HepG2 (cell line): ENCODE results near the gene CD164L2. TPM values are rescaled to one million over a fixed set of nuclear protein-coding genes. Genes with fewer than 3 reads are reported as not detected.

ENCODE experiments used
- ATAC-seq: fragments of 200-7000 bp; cut with Tn5 transposase; 3 replicates; pipeline ENCODE4 v1.9.1; 2020; ENCODE audit warnings: mild to moderate bottlenecking, moderate library complexity
- BruUV-seq: library from RNA; stranded (reverse); fragments of 400-500 nt; replicated peaks from 2 replicates; lab custom pipeline; 2021; lab: Mats Ljungman, UMichigan
- CTCF ChIA-PET: fragments of 300-600 bp; formaldehyde crosslinking; extraction: SDS; loops from one replicate; lab custom pipeline; 2021; ENCODE audit warnings: low total read pairs, inconsistent platforms, low intra/inter-chr PET ratio; lab: Yijun Ruan, JAX
- POLR2A ChIA-PET: fragments of 350-600 bp; sonication (Branson Sonifier 250); formaldehyde crosslinking; loops from one replicate; lab custom pipeline; 2020; ENCODE audit warnings: antibody characterized with exemption, inconsistent platforms; lab: Yijun Ruan, JAX
- DNase-seq: peaks from one replicate; pipeline ENCODE4 v3.0.0-alpha.2; 2015; ENCODE audit warnings: low spot score
- FAIRE-seq: peaks from 3 replicates; lab custom pipeline; 2011; peaks lifted over from hg19 to GRCh38; lab: Jason Lieb, UNC
- H2AFZ ChIP-seq: one replicate; pipeline ENCODE4 v1.6.1; 2011; ENCODE audit warnings: low read length, inconsistent platforms
- H3K27ac ChIP-seq: fragments of 300-600 bp; 3 replicates; pipeline ENCODE4 v1.8.0; 2011; ENCODE audit warnings: mixed run types, mild to moderate bottlenecking, mixed read lengths, low read length, inconsistent platforms; ENCODE audit not compliant: insufficient read depth; ENCODE audit errors: extremely low read length
- H3K27me3 ChIP-seq, 2 experiments: fragments of 200-600 bp in 1 of 2; 2 replicates in 1 of 2; 3 replicates in 1 of 2; pipeline versions ENCODE4 v1.6.0 to v1.8.0; 2011; ENCODE audit warnings: low read length in 2 of 2, mild to moderate bottlenecking in 2 of 2, moderate library complexity in 2 of 2, inconsistent platforms in 1 of 2; ENCODE audit not compliant: insufficient read depth in 2 of 2, control insufficient read depth in 1 of 2
- H3K36me3 ChIP-seq, 2 experiments: fragments of 200-600 bp in 1 of 2; replicated peaks in 1 of 2; 2 replicates in 1 of 2; 3 replicates in 1 of 2; pipeline versions ENCODE4 v1.5.1 to v1.8.0; 2011; ENCODE audit warnings: low read length in 2 of 2, inconsistent platforms in 1 of 2; ENCODE audit not compliant: insufficient read depth in 2 of 2, control insufficient read depth in 1 of 2
- H3K4me1 ChIP-seq: 2 replicates; pipeline ENCODE4 v1.5.1; 2012; ENCODE audit warnings: low read length, inconsistent platforms; ENCODE audit not compliant: insufficient read depth
- H3K4me2 ChIP-seq: 2 replicates; pipeline ENCODE4 v1.6.0; 2011; ENCODE audit warnings: low read depth, low read length, inconsistent platforms
- H3K4me3 ChIP-seq, 3 experiments: fragments of 200-600 bp in 1 of 3; sonication (generic), shearing (Covaris generic) in 1 of 3; replicated peaks in 1 of 3; 2 replicates each; pipeline ENCODE4 v1.5.1; 2011 to 2016; ENCODE audit warnings: low read length in 3 of 3, inconsistent platforms in 2 of 3, low read depth in 2 of 3, mild to moderate bottlenecking in 2 of 3, control low read depth in 1 of 3, mixed read lengths in 1 of 3; ENCODE audit not compliant: insufficient read depth in 1 of 3
- H3K79me2 ChIP-seq: one replicate; pipeline ENCODE4 v1.6.1; 2011; ENCODE audit warnings: low read length, inconsistent platforms; ENCODE audit not compliant: insufficient read depth
- H3K9ac ChIP-seq: 2 replicates; pipeline ENCODE4 v1.6.0; 2011; ENCODE audit warnings: mild to moderate bottlenecking, low read depth, low read length, inconsistent platforms; ENCODE audit not compliant: insufficient read depth
- H3K9me3 ChIP-seq: 2 replicates; pipeline ENCODE4 v1.5.1; 2012; ENCODE audit warnings: mild to moderate bottlenecking, low read length
- H4K20me1 ChIP-seq: 2 replicates; pipeline ENCODE4 v1.6.0; 2011; ENCODE audit warnings: inconsistent platforms, mild to moderate bottlenecking, low read length, moderate library complexity; ENCODE audit not compliant: insufficient read depth
- ATF2 ChIP-seq: sonication (generic); formaldehyde crosslinking; IDR thresholded peaks from 2 replicates; pipeline ENCODE4 v1.4.0; 2020; ENCODE audit warnings: missing genetic modification reagents
- BCLAF1 ChIP-seq: fragments of 450-650 bp; IDR thresholded peaks from 2 replicates; pipeline ENCODE4 v1.6.1; 2017; ENCODE audit warnings: mild to moderate bottlenecking
- HNF1A ChIP-seq, 2 experiments: sonication (generic) in 1 of 2; formaldehyde crosslinking in 1 of 2; IDR thresholded peaks; 2 replicates each; pipeline versions ENCODE4 v1.4.0 to v1.6.1; 2016 to 2020; ENCODE audit warnings: borderline replicate concordance in 1 of 2, low read depth in 1 of 2, mild to moderate bottlenecking in 1 of 2, missing genetic modification reagents in 1 of 2
- RARG ChIP-seq: sonication (generic); formaldehyde crosslinking; IDR thresholded peaks from 2 replicates; pipeline ENCODE4 v1.4.0; 2020; ENCODE audit warnings: low read depth, mild to moderate bottlenecking, missing genetic modification reagents
- RFX1 ChIP-seq: fragments of 450-650 bp; IDR thresholded peaks from 2 replicates; pipeline ENCODE4 v1.6.1; 2017
- TCF7L2 ChIP-seq: IDR thresholded peaks from 2 replicates; pipeline ENCODE4 v1.6.1; 2011; ENCODE audit warnings: mild to moderate bottlenecking, low read depth, low read length, moderate library complexity
- TFE3 ChIP-seq: IDR thresholded peaks from 2 replicates; pipeline ENCODE4 v1.6.1; 2016
- ZNF224 ChIP-seq: sonication (generic); formaldehyde crosslinking; IDR thresholded peaks from 2 replicates; pipeline ENCODE4 v1.5.0; 2020; ENCODE audit warnings: mild to moderate bottlenecking, missing genetic modification reagents
- ZNF276 ChIP-seq: sonication (generic); formaldehyde crosslinking; IDR thresholded peaks from 2 replicates; pipeline ENCODE4 v1.4.0; 2020; ENCODE audit warnings: mild to moderate bottlenecking, low read depth, missing genetic modification reagents
- ZNF460 ChIP-seq: sonication (generic); formaldehyde crosslinking; IDR thresholded peaks from 2 replicates; pipeline ENCODE4 v1.5.1; 2020; ENCODE audit warnings: missing genetic modification reagents, mild to moderate bottlenecking, borderline replicate concordance
- ZNF629 ChIP-seq: sonication (generic); formaldehyde crosslinking; conservative IDR thresholded peaks from 2 replicates; pipeline ENCODE4 v1.5.0; 2020; ENCODE audit warnings: missing genetic modification reagents
- ZSCAN21 ChIP-seq: sonication (generic); formaldehyde crosslinking; IDR thresholded peaks from 2 replicates; pipeline ENCODE4 v1.8.0; 2022; ENCODE audit warnings: mild to moderate bottlenecking, missing genetic modification reagents, moderate library complexity, borderline replicate concordance
- WGBS: methylation state at CpG from one replicate; pipeline ENCODE4 v1.1.6; 2017; ENCODE audit warnings: low lambda C conversion rate; 5-methylcytosine and 5-hydroxymethylcytosine counted together
- in situ Hi-C: cut with HindIII; loops from 2 replicates; pipeline ENCODE4 v1.10.0; 2017; ENCODE audit warnings: low pct_unique_long_range_greater_than_20kb; ENCODE audit not compliant: extremely low pct_ligation_motif_present
- intact Hi-C: fragments of 100-400 bp; cut with micrococcal nuclease; formaldehyde crosslinking; loops from one replicate; pipeline ENCODE4 v1.10.0; 2022; ENCODE audit not compliant: unreplicated experiment
- polyA plus RNA-seq, 8 experiments: library from polyadenylated mRNA; depleted of rRNA in 3 of 8; stranded (reverse) in 7 of 8; unstranded in 1 of 8; fragments of >200 nt; fragmentation: Illumina TruSeq in 4 of 8; extraction: Trizol in 4 of 8; gene quantifications; 2 replicates each; pipeline versions ENCODE4 v1.2.1 to v1.2.3, GENCODE V29; 2011 to 2016; ENCODE audit warnings: low read depth in 4 of 8, missing spikeins in 1 of 8, mixed read lengths in 1 of 8; ENCODE audit not compliant: insufficient read depth in 1 of 8
- total RNA-seq, 5 experiments: library from RNA; depleted of rRNA; stranded (reverse); fragments of >200 nt; fragmentation: Illumina TruSeq; extraction: Trizol; gene quantifications; 2 replicates each; pipeline ENCODE4 v1.2.3, GENCODE V29; 2016; ENCODE audit warnings: low read depth in 1 of 5

CD164L2 gene
- total and polyA plus RNA-seq, 2 of the 13 experiments (the other 11 are each of a cell fraction or from before 2014, with no cell fraction given) = not detected

GRCh38 chr1:27394282-27394658 is 11.1 kb upstream of the CD164L2 start:
- H3K9me3 ChIP-seq = no peaks in the 10 kb centered on the region
- in situ Hi-C loops = loop anchor here (5.0 kb wide), 4 partner anchors 37 to 282 kb away; no protein-coding TSS in a partner anchor
- H3K79me2 ChIP-seq = no peaks in the 10 kb centered on the region
- ATAC-seq (no peak), FAIRE-seq (no peak), DNase-seq (no peak)
- no peaks in the 10 kb centered on the region for H4K20me1 ChIP-seq
- intact Hi-C loops = loop anchor here (10.0 kb wide), 1 partner anchor 271 kb away; no protein-coding TSS in a partner anchor
- no peak overlapping the region for H3K9ac ChIP-seq
- 95% methylated on average over 8 of the region's 9 CpGs for WGBS
- no peak overlapping the region for H3K27ac ChIP-seq
- no peaks in the 10 kb centered on the region for H3K36me3 ChIP-seq
- peaks cover 28% of the 10 kb centered on the region for H3K4me1 ChIP-seq
- ChIA-PET POLR2A (interaction anchor here (1.8 kb wide), 1 partner anchor 213 kb away, joined by 6 read pairs; no protein-coding TSS in a partner anchor), CTCF (interaction anchor here (1.5 to 2.4 kb wide), 2 partner anchors 37 to 94 kb away, joined by 10 to 17 read pairs; no protein-coding TSS in a partner anchor)
- H3K4me2 ChIP-seq = no peak overlapping the region
- BruUV-seq = no TSS peak
- H2AFZ ChIP-seq = no peak overlapping the region
- peaks cover 0 to 2% of the 10 kb centered on the region in 2 experiments; a peak in 2 of 5 replicates for H3K27me3 ChIP-seq
- H3K4me3 ChIP-seq = no peak overlapping the region
- TF ChIP-seq ZSCAN21 (CRISPR knock-in tag) (no peak), TCF7L2 (no peak), ZNF629 (CRISPR knock-in tag) (no peak), ZNF460 (CRISPR knock-in tag) (no peak), HNF1A (IDR thresholded peaks at IDR 0.05; ENCODE audit: low read depth) (no peak), HNF1A (CRISPR knock-in tag; IDR thresholded peaks at IDR 0.05; ENCODE audit: borderline replicate concordance) (no peak), ZNF276 (CRISPR knock-in tag) (no peak), ZNF224 (CRISPR knock-in tag) (no peak), BCLAF1 (no peak), TFE3 (CRISPR knock-in tag) (no peak), RARG (CRISPR knock-in tag) (no peak), RFX1 (no peak), ATF2 (no peak)
